Right atrium auricular region (tissue), 2 donors: ENCODE measurements around the gene SMYD3. TPM values are rescaled to one million over a fixed set of nuclear protein-coding genes. Genes with fewer than 3 reads are reported as not detected.

Experiments
- DNase-seq: peaks from one replicate; pipeline ENCODE4 v3.0.0-alpha.2; 2019; ENCODE audit warnings: low spot score
- H3K27ac ChIP-seq, 2 donors: fragments of 200-600 bp; sonication (generic); 1 replicate in 1 of 2; 2 replicates in 1 of 2; pipeline ENCODE4 v1.5.1; 2016 to 2019
- H3K27me3 ChIP-seq, 2 donors: fragments of 200-600 bp; sonication (generic); one replicate each; pipeline versions ENCODE4 v1.5.1 to v1.6.0; 2017 to 2019
- H3K36me3 ChIP-seq: fragments of 200-600 bp; sonication (generic); one replicate; pipeline ENCODE4 v1.5.1; 2016
- H3K4me1 ChIP-seq, 2 donors: fragments of 200-600 bp; sonication (generic); one replicate each; pipeline versions ENCODE4 v1.5.1 to v1.6.0; 2017 to 2019
- H3K4me3 ChIP-seq, 2 donors: fragments of 200-600 bp; sonication (generic); 1 replicate in 1 of 2; 2 replicates in 1 of 2; pipeline ENCODE4 v1.5.1; 2017 to 2019; ENCODE audit warnings: mild to moderate bottlenecking in 1 of 2, moderate library complexity in 1 of 2
- H3K9me3 ChIP-seq, 2 donors: fragments of 200-600 bp; sonication (generic); one replicate each; pipeline ENCODE4 v1.5.1; 2019
- total RNA-seq, 2 donors: library from RNA; depleted of rRNA; stranded (reverse); fragments of >200 nt; gene quantifications; one replicate each; pipeline ENCODE4 v1.1.0, GENCODE V29; 2016
- TF ChIP-seq, protein P1 (sequence below), 2 donors: fragments of 200-600 bp; sonication (generic); IDR thresholded peaks; one replicate each; pipeline ENCODE4 v1.5.1; 2019; ENCODE audit warnings: antibody characterized with exemption in 2 of 2

The SMYD3 gene
- total RNA-seq, 2 donors from 2014 or later, result 7.9 to 8.5 TPM

- no peaks in the 10 kb centered on the region for H3K4me1 ChIP-seq
- DNase-seq, result peak; percentile 18
- TF ChIP-seq, protein P1, sequence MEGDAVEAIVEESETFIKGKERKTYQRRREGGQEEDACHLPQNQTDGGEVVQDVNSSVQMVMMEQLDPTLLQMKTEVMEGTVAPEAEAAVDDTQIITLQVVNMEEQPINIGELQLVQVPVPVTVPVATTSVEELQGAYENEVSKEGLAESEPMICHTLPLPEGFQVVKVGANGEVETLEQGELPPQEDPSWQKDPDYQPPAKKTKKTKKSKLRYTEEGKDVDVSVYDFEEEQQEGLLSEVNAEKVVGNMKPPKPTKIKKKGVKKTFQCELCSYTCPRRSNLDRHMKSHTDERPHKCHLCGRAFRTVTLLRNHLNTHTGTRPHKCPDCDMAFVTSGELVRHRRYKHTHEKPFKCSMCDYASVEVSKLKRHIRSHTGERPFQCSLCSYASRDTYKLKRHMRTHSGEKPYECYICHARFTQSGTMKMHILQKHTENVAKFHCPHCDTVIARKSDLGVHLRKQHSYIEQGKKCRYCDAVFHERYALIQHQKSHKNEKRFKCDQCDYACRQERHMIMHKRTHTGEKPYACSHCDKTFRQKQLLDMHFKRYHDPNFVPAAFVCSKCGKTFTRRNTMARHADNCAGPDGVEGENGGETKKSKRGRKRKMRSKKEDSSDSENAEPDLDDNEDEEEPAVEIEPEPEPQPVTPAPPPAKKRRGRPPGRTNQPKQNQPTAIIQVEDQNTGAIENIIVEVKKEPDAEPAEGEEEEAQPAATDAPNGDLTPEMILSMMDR (IDR thresholded peaks at IDR 0.05), result no peak
- H3K4me3 ChIP-seq, result no peak overlapping the region
- H3K36me3 ChIP-seq, result no peaks in the 10 kb centered on the region
- no peaks in the 10 kb centered on the region for H3K27me3 ChIP-seq
- H3K27ac ChIP-seq, result no peak overlapping the region
- peaks cover 0 to 14% of the 10 kb centered on the region in 2 donors for H3K9me3 ChIP-seq
These were observed 19.3 kb upstream of the SMYD3 start for GRCh38 chr1:246526380-246526779.

DNA sequence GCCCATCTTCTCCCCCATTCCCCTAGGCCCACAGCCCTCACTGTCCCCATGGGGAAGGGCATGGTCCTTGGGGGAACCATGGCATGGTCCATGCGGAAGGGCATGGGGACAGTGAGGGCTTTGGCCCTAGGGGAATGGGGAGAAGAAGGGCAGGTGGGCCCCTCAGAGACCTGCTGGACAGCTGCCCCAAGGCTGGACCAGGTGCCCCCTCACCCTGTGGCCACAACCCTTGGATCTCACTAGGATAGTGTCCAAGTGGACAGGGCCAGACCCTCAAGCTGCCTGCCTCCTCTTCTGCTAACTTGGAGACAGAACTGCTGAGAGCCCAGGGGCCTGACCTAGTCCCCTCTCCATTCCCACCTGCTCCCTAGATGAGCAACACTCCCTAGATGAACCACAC lies 12.4 kb upstream of the SMYD3 start:
- H3K4me3 ChIP-seq, result no peak overlapping the region
- H3K9me3 ChIP-seq, result peaks cover 0 to 24% of the 10 kb centered on the region in 2 donors
- no peaks in the 10 kb centered on the region for H3K27me3 ChIP-seq
- no peaks in the 10 kb centered on the region for H3K4me1 ChIP-seq
- no peaks in the 10 kb centered on the region for H3K36me3 ChIP-seq
- DNase-seq, result no peak
- TF ChIP-seq, protein P1 (IDR thresholded peaks at IDR 0.05), result no peak
- no peak overlapping the region for H3K27ac ChIP-seq

- no peaks in the 10 kb centered on the region for H3K27me3 ChIP-seq
- H3K27ac ChIP-seq, result no peak overlapping the region
- no peaks in the 10 kb centered on the region for H3K36me3 ChIP-seq
- H3K4me1 ChIP-seq, result no peaks in the 10 kb centered on the region
- peaks cover 0 to 29% of the 10 kb centered on the region in 2 donors for H3K9me3 ChIP-seq
- TF ChIP-seq, protein P1 (IDR thresholded peaks at IDR 0.05), result no peak
- DNase-seq, result no peak
- no peak overlapping the region for H3K4me3 ChIP-seq
These were observed 11.6 kb upstream of the SMYD3 start for GRCh38 chr1:246518456-246519205.

GRCh38 chr1:246517391-246517790 lies 10.3 kb upstream of the SMYD3 start:
- no peak overlapping the region for H3K4me3 ChIP-seq
- no peak for DNase-seq
- TF ChIP-seq, protein P1 (IDR thresholded peaks at IDR 0.05), result no peak
- no peaks in the 10 kb centered on the region for H3K36me3 ChIP-seq
- peaks cover 0 to 29% of the 10 kb centered on the region in 2 donors for H3K9me3 ChIP-seq
- no peak overlapping the region for H3K27ac ChIP-seq
- H3K4me1 ChIP-seq, result no peaks in the 10 kb centered on the region
- no peaks in the 10 kb centered on the region for H3K27me3 ChIP-seq

DNA sequence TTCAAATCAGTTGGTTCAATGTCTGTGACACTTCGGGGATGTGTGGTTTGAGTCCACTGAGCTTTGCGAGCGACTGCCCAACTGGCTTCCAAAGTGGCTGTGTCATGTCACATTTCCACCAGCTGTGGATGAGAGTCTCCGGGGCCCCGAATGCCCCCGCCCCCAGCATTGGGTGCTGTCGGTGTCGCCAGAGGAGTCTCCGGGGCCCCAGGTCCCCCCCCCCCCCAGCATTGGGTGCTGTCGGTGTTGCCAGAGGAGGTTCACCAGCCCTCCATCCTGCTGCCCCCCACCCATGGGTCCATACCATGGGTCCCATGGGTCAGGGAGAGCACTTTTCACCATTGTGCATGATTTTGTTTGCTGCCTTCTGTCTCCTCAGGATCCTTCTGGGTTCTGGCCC lies 9.0 kb upstream of the SMYD3 start:
- no peak overlapping the region for H3K27ac ChIP-seq
- no peaks in the 10 kb centered on the region for H3K36me3 ChIP-seq
- peaks cover 0 to 29% of the 10 kb centered on the region in 2 donors for H3K9me3 ChIP-seq
- no peaks in the 10 kb centered on the region for H3K4me1 ChIP-seq
- DNase-seq, result no peak
- TF ChIP-seq, protein P1 (IDR thresholded peaks at IDR 0.05), result no peak
- no peak overlapping the region for H3K4me3 ChIP-seq
- no peaks in the 10 kb centered on the region for H3K27me3 ChIP-seq
